SK-MEL-5 (cell line): ENCODE results near the gene MFRP. TPM values are rescaled to one million over a fixed set of nuclear protein-coding genes. Genes with fewer than 3 reads are reported as not detected.
A peak's percentile ranks its signal among the peaks of the same experiment; 100 is the strongest.

Source experiments
- DNase-seq: peaks from one replicate; pipeline ENCODE4 v3.0.0-alpha.2; 2016; ENCODE audit warnings: low read depth, low spot score
- in situ Hi-C: cut with HindIII; loops from 2 replicates; pipeline ENCODE4 v1.10.0; 2016; ENCODE audit warnings: low sequenced_read_pairs, high pct_unique_total_duplicates, low pct_unique_long_range_greater_than_20kb
- total RNA-seq: library from RNA; depleted of rRNA; stranded (reverse); fragments of >200 nt; shearing (Covaris generic); gene quantifications from 2 replicates; pipeline ENCODE4 v1.2.3, GENCODE V29; 2014

The MFRP gene
- total RNA-seq, 1 experiment from 2014 or later, result not detected

DNA sequence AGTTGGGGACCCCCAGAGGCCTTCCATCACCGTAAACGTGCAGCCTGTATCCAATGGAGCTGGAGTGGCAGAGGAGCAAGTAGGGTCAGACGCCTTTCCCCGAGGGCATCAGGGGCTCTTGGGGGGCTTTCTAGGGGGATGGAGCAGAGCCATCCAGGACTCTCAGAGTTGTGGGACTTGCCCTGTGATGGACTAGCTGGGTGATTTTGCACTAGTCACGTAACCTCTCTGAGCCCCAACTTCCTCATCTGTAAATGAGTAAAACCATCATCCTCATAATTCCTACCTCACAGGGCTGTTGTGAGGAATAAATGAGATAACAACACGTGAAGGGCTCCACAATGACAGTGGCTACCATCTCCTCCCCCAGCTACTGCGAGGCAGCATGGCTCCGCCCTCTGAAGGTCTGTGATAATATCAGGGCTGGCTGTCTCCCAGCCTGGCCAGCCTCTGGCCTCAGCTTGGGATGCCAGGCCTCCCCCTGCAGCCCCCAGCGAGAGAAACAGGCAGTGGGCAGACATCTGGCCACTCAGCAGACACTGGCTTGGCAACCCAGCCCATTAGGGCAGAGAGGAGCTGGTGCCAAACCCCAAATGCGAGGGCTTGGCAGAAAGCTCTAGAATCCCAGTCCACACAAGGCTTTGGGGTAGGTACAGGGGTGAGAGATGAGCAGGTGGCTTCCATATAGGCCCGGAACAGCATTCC lies 28.3 kb upstream of the MFRP start:
- in situ Hi-C loops, result no loop called here
- no peak for DNase-seq

DNA sequence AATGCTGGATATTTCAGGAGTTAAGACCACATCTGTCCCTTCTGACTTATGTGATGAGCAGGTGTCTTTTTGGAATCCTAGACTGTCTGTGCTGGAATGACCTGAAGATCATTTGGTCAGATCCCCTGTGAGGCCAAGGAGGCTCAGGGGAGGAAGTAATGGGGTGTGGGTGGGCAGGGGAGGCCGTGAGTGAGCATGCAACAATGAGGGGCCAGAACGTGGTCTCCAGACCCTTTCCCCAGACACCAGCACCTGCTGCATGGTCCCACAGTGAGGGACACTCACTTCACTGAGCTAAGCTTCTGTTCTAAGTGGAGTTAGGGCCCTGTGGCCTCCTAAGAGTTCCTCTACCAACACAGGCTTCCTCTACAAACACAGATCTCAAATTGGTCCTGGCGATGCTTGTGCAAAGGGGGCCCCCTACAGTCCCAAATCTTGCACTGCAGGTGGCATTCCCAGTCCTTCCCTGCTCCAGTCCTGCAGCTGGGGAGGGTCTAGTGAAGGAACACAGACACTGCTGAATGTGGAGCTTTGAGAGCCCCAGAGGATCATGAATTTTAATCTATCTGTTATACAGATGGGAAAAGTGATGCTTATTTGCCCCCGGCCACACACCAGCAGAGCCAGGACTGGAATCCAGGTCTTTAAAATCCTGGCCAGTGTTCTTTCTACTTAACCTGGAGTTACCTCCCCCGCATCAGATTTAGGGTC lies 27.6 kb upstream of the MFRP start:
- in situ Hi-C loops, result no loop called here
- DNase-seq, result peak; percentile 74

DNA sequence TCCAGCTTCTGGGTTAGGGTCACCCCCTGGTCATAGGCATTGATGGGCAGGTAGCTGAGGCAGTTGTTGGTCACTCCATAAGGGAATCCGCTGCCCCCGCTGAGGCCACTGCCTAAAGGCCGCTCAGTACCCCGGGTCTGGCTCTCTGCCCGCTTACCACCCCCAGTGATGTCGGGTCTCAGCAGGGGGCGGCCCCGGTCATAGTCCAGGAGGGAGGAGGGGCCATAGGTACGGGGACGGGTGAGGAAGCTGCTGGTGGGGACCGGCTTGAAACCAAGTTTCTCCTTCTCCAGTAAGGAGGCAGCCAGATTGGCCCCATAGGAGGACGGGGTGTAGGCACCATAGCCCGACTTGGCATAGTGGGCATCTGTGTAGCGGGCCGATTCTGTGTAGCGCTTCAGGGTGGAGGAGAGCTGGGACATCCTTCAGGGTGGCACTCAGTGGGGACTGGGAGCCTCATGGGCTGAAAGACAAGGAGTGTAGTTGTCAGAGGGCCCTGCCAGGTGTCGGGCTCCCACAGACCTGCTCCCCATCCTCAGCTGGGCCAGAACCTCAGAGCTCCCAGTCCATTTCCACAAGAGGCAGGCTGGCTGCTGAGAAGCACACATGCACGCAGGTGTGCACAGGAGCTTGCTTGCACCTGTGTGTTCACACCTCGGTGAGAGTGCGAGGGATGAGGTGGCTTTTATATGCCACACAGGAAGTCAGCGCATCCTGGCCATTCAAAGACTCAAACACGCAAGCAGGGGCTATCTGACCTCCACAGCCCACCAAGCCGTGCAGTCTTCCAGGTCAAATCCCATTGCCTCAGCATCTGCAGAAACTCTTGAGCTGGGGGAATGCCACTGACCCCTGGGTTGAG lies 26.8 kb upstream of the MFRP start:
- in situ Hi-C loops, result no loop called here
- DNase-seq, result no peak

DNA sequence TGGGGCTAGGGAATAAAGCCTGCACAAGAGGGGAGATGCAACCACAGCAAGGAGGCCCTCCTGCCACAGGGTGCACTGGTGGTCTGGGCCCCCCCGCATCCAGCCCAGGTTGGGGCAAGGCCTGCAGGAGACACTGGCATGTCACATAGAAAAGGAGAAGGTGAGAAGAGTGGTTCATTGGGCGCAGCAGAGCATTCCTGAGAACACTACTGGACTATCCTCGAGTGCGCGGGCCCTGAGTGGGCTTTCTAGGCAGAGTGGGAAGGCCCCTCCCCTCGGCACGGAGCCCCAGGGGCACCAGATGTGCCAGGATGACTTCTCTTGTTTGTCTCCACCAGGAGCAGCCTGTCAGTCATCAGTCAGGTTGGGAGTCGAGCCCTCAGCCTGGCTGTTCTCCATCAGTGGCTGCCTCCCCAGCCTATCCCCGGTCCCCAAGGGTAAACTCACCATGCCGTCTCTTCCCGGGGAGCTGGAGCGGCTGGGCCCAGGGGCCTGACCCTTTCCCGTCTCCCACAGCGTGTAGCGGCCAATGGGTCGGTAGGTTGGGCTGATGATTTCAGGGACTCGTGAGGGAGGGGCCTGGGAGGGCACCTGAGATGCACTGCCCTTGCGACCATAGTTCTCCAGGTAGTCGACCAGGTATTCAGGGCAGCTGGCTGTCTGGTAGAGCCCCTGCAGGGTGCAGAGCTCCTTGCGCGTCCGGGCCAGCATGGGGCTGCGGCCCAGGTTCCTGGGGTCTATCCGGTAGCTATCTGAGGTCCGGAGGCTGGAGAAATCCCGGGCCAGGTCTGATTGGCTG lies 26.0 kb upstream of the MFRP start:
- no peak for DNase-seq
- in situ Hi-C loops, result no loop called here

DNA sequence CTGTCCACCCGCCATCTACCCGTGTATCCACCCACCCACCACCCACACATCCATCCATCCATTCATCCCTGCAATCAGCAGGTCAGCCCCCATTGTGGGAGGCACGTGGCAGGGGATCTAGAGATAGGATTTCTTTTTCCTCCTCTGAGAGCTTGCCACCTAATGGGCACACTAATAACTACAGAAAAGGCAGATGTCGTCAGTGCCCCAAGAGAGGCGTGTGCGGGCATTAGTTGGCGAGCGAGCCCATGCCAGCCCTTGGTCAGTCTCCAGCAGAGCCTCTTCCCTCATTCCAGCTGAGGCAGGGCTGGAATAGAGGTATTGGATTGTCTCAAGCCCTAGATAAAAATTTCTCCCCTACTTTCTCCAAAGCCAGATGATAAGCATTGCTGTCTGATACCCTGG lies 25.3 kb upstream of the MFRP start:
- in situ Hi-C loops, result no loop called here
- DNase-seq, result peak; percentile 50

DNA sequence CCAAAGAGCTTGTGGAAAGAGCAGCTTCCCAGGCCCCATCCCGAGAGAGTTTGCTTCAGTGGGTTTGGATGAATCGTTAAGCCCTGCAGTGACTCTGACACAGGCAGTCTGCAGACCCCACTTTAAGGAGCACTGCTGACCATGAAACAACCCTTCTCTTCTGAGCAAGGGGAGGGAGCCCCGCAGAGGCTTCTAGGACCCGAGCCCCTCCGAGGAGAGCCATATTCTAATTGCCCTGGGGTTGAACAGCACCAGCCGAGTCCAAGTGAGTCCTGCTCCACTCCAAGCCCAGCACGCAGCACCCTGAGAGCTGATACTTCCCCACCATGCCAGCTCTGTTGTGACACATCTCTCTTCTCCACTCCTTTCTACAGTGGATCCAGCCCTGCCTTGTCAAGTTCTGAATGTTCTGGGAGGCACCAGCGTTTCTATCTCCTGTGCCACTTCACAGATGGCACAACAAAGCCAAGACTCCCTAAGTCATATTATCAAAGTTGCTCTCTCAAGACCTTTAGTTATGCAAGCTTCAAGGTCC lies 24.6 kb upstream of the MFRP start:
- in situ Hi-C loops, result no loop called here
- DNase-seq, result no peak

DNA sequence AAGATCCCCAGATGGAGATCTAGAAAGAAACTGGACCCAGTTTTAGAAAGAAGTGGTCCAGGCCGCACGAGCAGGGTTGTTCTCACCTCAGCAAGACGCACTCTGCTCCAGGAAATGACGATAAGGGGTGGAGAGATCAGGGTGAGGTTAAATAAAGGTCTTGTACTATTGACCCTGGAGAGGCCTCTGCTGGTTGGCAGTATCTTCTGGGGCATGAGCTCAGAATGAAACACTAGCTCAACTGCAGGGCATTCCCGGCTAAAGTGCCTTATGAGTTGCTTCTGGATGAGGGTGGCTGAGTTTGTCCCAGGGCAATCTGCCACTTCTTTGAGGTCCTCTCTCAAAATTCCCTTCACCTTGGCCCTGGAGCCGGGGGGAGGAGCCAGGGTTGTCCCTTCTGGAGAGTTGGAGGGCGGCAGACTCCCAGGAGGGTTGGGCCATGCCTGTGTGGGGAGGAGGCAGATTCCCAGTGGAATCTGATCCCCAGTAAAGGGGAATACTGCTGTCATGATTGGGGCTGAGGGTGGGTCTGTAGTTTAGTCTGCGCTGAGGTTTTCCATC lies 24.1 kb upstream of the MFRP start:
- DNase-seq, result no peak
- in situ Hi-C loops, result no loop called here

DNA sequence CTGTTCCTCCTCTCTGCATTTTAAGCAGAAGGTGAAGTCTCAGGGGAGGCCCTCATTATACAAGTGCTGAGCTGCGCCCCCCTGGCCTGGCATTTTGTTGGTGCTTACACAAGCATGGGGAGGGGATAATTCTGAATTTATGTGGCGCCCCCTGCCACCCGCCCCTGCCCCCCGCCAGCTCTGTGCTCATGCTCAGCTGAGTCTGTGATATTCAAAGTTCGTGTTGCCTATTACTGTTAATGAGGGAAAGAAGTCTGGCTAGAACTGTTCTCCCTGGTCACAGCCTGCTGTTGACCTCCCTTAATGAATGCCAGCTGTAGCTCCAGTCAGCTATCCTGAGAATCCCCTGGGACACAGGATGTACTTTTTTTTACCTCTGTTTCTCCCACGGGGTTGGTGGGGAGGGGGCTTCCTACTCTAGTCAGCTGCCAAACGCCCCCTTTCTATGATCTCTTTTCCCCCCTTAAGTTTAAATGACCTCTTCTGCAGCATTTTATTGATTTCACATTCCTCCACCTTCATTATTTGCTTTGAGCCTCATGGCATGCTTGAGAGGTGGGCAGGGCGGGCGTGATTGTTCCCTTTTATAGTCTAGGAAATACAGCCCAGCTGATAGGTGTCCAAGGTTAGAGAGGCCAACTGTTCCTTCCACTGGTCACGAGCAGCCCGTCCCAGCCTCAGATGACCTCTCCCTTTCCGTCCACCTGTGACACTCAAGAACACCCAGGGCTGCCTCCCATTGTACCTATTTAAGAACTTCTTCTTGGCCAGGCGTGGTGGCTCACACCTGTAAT lies 22.8 kb upstream of the MFRP start:
- in situ Hi-C loops, result no loop called here
- no peak for DNase-seq

DNA sequence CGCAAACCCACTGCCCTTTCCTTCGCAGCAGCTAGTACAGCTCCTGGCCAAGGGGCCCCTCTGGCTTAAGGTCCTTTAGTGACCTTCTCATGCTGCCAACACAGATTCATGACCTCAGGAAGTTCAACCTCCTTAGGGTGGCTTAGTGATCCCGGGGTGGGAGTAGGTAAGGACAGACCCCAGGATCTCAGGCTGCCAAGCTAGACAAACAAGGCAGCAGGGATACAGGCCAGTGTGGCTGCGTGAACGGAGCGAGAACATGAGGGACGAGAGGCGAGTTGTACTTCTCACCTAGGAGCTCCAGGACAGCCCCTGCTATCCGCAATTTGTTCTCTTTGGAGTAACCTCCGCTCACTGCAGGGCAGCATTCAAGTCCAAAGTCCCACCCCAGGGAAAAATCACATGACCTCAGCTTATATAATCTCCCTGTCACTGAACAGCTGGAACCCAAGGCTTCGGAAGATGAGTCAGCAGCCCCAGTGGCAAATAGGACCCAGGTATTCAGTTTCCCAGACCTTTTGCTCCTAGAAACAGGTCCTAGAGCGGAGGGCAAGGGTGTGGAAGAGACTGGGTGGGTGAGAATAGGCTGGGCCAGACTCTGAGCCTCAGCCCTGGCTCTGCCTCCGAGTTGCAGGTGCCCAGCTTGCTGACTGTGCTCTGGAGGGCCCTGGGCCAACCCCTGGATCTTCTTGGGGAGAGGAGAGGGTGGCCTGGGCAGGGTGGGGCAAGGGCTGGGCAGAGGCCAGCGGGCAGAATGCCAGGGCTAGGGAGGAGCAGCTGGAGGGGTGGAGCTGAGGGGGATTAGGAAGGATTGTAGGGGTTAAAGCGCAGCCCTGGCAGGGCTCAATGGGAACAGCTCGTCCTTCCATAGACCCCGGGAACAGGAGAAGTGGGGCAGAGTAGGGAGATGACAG lies 21.9 kb upstream of the MFRP start:
- in situ Hi-C loops, result no loop called here
- no peak for DNase-seq

DNA sequence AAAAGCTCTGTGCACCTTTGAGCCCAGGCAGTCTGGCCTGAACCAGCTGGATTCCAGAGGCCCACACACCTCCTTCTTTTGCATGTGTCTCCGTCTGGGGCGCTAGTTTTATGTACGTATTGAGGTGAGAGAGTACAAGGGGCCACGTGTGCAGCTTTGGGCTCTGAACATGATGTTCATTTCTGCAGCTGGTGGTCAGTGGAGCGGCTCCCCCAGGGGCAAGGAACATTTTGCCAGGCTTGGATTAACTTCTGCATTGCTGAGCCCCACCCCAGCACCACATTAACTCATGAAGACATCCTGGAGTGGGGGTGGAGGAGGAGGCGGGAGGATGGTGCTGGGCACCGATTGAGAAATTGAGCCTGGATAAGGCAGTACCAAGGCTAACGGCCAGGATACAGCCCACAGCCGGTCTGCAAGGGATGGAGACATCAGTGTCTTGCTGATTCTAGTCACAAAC lies 21.2 kb upstream of the MFRP start:
- in situ Hi-C loops, result no loop called here
- DNase-seq, result no peak

DNA sequence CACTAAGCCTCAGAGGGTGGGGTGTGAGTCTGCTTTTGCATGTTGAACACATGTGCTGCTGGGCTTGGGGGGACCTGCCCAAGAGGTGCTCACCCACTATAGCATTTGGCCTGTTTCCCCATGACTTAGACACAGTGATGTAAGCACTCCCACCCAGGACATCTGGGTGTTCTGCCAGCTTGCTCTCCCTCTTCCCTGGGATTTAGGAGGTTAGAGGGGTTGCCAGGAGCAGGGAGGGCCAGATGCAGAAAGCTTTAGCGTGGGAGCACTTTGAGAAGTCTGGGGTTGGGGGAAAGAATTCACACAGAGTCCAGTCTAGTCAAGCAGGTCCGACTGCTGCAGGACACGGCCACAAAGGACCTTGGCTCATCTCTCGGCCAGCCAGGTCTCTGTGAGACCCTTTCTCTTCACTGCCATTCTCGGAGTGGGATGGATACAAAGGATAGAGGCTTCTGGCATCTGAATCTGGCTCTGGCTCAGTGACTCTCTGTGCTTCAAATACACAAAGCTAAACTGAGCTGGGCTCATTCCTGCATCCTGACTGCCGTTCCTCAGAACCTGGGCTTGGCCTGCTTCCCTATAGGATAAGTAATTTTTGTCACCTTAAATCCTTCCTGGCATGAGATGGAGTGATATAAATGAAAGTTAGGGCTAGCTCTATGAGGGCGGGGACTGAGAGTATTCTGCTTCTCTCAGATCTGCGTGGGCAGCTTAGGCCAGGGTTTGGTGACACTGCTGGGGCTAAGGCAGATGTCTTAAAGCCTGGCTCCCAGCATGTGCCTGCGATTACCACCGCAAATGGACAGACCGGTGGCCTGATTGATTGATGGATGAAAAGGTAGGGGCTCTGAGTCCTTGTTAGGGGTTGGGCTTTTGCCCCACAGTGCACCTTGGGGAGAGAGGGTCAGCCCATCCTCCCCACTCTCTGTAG lies 20.4 kb upstream of the MFRP start:
- no peak for DNase-seq
- in situ Hi-C loops, result no loop called here

DNA sequence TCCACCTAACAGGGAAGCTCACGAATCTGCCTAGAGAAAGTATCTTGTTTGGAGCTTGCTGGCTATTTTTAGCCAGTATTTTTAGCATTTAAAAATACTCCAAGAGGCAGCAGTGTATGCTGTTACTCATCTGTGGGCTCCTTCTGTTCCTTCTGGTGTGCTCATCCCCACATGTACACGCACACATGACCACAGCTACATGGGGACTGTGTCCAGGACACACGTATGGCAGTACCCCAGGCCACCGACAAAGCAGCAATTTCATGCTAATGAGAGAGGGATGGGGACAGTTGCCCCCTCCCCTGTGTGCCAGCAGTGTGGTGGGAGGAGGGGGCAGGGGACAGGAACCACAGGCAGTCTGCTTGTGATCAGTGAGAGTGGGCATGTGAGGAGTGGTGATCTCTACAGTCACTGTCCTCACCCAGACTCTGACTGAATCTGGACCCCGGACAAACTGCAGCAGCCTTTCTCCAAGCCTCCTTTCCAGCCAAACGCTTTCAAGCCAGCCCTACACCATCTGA lies 18.6 kb upstream of the MFRP start:
- DNase-seq, result no peak
- in situ Hi-C loops, result no loop called here

DNA sequence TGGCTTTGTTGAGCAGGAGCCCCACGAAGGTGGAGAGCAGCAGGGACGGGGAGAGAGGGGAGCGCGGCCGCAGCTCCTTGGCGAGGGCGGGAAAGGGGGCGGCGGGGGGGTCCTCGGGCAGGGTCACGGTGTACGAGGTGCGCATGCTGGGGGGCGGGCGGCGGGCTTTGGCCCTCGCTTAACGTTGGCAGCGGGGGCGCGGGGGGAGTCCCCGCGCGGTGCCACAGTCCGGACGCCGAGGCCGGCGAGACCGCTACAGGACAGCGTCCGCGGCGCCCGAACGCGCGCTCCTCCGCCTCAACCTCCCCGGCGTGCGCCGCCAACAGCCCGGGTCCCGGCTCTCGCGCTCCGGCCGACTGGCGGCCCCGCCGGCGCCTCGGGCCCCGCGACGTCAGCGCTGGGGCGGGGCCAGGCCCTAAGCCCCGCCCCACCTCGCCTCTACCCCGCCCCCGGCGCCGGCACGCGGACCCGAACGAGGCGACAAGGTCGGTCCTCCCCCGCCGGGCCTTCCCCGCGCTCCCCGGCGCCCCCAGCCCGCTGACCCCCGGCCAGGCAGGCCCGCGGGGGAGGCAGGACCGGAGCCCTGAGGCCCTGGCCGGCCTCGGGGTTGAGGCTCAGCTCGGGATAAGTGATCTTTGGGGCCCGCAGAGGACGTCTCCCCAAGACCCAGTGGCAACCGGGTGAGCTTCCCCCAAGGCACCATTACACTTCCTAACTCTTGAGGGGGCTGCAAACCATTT lies 17.5 kb upstream of the MFRP start:
- in situ Hi-C loops, result no loop called here
- DNase-seq, result peak; percentile 30
